D721Med (cell line): ENCODE data around the gene SPATA21.

ENCODE experiments used
- DNase-seq: peaks from one replicate; pipeline ENCODE4 v3.0.0; 2011; ENCODE audit warnings: low spot score; ENCODE audit not compliant: insufficient read length
- FAIRE-seq: peaks from 2 replicates; lab custom pipeline; 2011; peaks lifted over from hg19 to GRCh38; lab: Jason Lieb, UNC
- TF ChIP-seq, protein P1 (sequence below): IDR thresholded peaks from 2 replicates; pipeline ENCODE4 v1.5.1; 2012; ENCODE audit warnings: mild to moderate bottlenecking, control low read depth; ENCODE audit not compliant: insufficient read depth; ENCODE audit errors: missing control alignments

SPATA21 gene

DNA sequence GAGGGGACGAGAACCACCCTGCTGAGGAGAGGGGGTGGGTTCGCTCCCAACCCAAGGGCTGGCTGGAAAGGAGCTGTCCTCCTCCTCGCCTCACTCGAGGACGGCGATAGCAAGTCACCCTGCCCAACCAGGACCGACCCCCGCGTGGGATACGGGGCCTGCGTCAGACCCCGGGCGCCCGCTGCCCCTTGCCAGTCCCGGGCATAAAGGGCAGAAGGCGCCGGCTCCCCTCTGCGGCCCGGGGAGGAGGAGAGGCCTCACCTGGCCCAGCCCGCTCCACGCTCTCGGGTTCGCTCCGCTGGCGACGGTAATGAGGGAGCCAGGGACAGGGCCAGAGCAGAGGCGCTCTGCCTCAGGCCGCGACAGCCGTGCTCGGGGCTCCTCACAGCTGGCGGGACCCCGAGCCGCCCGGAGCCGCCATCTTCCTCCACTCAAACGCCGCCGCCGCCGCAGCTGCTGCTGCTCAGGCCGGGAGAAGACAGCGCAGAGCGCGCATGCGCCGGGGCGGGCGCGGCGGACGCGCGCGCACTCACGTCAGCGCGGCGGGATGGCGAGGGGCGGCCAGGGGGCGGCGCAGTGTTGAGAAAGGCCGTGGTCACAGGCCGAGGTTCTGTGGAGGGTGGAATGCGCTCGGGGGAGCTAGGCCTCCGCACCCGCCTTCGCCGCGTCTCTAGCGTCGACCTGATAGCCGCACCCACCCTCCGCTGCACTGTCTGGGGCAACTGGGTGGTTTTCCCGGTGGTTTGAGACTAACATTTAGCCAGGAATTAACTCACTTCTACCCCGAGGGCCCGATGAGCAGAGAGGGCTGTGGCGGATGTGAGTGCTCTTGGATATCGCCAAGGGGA, 85.0 kb downstream of the SPATA21 start, which contains the start of gene FBXO42:
Gene FBXO42 (minus strand): TSS at position 487 of the 848 bp plus-strand sequence. CDS start 37,062 bp downstream, outside the sequence.
- FAIRE-seq = no peak
- TF ChIP-seq, protein P1, sequence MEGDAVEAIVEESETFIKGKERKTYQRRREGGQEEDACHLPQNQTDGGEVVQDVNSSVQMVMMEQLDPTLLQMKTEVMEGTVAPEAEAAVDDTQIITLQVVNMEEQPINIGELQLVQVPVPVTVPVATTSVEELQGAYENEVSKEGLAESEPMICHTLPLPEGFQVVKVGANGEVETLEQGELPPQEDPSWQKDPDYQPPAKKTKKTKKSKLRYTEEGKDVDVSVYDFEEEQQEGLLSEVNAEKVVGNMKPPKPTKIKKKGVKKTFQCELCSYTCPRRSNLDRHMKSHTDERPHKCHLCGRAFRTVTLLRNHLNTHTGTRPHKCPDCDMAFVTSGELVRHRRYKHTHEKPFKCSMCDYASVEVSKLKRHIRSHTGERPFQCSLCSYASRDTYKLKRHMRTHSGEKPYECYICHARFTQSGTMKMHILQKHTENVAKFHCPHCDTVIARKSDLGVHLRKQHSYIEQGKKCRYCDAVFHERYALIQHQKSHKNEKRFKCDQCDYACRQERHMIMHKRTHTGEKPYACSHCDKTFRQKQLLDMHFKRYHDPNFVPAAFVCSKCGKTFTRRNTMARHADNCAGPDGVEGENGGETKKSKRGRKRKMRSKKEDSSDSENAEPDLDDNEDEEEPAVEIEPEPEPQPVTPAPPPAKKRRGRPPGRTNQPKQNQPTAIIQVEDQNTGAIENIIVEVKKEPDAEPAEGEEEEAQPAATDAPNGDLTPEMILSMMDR = peak; percentile 52
- DNase-seq = peak; percentile 47

DNA sequence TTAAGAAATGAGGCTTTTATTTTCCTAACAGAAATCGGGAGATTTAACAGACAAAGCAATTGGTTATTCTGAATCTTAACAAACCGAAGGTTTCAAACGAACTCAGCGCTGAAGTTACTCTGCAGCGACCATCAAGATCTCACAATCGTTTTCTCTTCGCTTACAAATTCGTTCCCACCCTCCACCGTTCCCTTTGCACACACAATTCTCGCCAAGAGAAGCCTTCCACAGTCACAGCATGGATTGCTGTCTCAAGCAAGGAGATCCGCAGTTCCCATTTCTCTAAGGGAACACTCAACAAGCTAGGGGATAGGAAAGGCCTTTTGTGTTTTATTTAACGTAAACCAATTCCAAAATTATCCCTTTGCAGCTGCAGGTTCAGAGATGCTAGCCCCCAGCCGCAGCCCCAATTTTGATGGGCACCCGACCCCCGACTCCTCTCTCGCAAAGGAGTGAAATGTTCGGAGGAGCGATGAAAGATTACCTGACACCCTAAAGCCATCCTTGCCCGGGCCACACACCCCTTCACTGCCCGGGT, 85.7 kb downstream of the SPATA21 start:
- FAIRE-seq = no peak
- no peak for DNase-seq
- TF ChIP-seq, protein P1 = no peak

GRCh38 chr1:16349847-16350406, 87.3 kb downstream of the SPATA21 start:
- DNase-seq = no peak
- TF ChIP-seq, protein P1 = no peak
- no peak for FAIRE-seq
